ENCODE data around the gene N4BP2. TPM values are rescaled to one million over a fixed set of nuclear protein-coding genes. Genes with fewer than 3 reads are reported as not detected.
A peak's percentile ranks its signal among the peaks of the same experiment; 100 is the strongest.

Gene N4BP2
- total and polyA plus RNA-seq, 2 experiments from 2014 or later: 11.2 to 28.8 TPM

DNA sequence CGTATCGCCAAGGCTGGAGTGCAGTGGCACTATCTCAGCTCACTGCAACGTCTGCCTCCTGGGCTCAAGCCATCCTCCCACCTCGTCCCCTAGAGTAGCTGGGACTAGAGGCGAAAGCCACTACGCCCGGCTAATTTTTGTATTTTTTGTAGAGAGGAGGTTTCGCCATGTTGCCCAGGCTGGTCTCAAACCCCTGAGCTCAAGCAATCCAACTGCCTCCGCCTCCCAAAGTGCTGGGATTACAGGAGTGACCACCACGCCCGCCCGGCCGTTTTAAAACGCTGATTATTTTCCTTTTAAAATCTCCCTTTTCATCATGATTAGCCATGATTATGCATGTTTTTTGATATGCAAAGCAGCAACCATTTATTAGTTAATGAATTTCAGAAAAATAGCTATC is 2.2 kb downstream of the N4BP2 start:
- Histone ChIP-seq H3K9me2 (replicated peaks; ENCODE audit: insufficient read depth) (no peaks in the 10 kb centered on the region), H3K27ac (no peak overlapping the region), H3K4me3 (no peak overlapping the region), H3K79me2 (peaks cover 68% of the 10 kb centered on the region), H3K4me2 (peak overlapping the region; percentile 80), H3K9me3 (ENCODE audit: low read depth) (no peaks in the 10 kb centered on the region), H3K4me1 (ENCODE audit: insufficient read depth) (peaks cover 16% of the 10 kb centered on the region), H3K27me3 (no peaks in the 10 kb centered on the region), H4K20me1 (ENCODE audit: insufficient read depth, poor library complexity, severe bottlenecking) (peaks cover 5% of the 10 kb centered on the region), H2AFZ (no peak overlapping the region), H3K36me3 (replicated peaks; ENCODE audit: insufficient read depth, low read depth) (no peaks in the 10 kb centered on the region)
- no peak for DNase-seq (ENCODE audit: low spot score)
- TF ChIP-seq EZH2phosphoT487 (IDR thresholded peaks at IDR 0.05; ENCODE audit: low read depth, severe bottlenecking, unreplicated experiment) (no peak), EZH2 (IDR thresholded peaks at IDR 0.05; ENCODE audit: borderline replicate concordance) (no peak)
- TF ChIP-seq, protein P1, sequence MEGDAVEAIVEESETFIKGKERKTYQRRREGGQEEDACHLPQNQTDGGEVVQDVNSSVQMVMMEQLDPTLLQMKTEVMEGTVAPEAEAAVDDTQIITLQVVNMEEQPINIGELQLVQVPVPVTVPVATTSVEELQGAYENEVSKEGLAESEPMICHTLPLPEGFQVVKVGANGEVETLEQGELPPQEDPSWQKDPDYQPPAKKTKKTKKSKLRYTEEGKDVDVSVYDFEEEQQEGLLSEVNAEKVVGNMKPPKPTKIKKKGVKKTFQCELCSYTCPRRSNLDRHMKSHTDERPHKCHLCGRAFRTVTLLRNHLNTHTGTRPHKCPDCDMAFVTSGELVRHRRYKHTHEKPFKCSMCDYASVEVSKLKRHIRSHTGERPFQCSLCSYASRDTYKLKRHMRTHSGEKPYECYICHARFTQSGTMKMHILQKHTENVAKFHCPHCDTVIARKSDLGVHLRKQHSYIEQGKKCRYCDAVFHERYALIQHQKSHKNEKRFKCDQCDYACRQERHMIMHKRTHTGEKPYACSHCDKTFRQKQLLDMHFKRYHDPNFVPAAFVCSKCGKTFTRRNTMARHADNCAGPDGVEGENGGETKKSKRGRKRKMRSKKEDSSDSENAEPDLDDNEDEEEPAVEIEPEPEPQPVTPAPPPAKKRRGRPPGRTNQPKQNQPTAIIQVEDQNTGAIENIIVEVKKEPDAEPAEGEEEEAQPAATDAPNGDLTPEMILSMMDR (IDR thresholded peaks at IDR 0.05; ENCODE audit: poor library complexity): no peak
- WGBS (ENCODE audit: low lambda C conversion rate, missing lambda C conversion rate): 56% methylated on average over 14 of the region's 14 CpGs

DNA sequence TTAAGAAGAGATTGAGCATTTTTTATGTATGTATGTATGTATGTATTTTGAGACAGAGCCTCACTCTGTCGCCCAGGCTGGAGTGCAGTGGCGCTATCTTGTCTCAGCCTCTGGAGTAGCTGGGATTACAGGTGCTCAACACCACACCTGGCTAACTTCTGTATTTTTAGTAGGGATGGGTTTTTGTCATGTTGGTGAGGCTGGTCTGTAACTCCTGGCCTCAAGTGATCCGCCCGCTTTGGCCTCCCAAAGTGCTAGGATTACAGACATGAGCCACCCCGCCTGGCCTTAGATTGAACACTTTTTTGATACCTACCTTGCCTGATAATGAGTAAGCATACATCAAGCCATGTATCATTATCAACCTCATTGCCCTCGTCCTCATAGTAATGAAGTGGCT is 2.7 kb downstream of the N4BP2 start:
- Histone ChIP-seq H3K79me2 (peaks cover 69% of the 10 kb centered on the region), H3K9me2 (replicated peaks; ENCODE audit: insufficient read depth) (no peaks in the 10 kb centered on the region), H3K27ac (no peak overlapping the region), H3K27me3 (no peaks in the 10 kb centered on the region), H4K20me1 (ENCODE audit: insufficient read depth, poor library complexity, severe bottlenecking) (peaks cover 5% of the 10 kb centered on the region), H3K4me3 (no peak overlapping the region), H3K36me3 (replicated peaks; ENCODE audit: insufficient read depth, low read depth) (no peaks in the 10 kb centered on the region), H3K9me3 (ENCODE audit: low read depth) (no peaks in the 10 kb centered on the region), H3K4me1 (ENCODE audit: insufficient read depth) (peaks cover 16% of the 10 kb centered on the region), H3K4me2 (peak overlapping the region; percentile 80), H2AFZ (no peak overlapping the region)
- no peak for TF ChIP-seq EZH2phosphoT487 (IDR thresholded peaks at IDR 0.05; ENCODE audit: low read depth, severe bottlenecking, unreplicated experiment)
- TF ChIP-seq, protein P1 (IDR thresholded peaks at IDR 0.05; ENCODE audit: poor library complexity): no peak
- no peak for TF ChIP-seq EZH2 (IDR thresholded peaks at IDR 0.05; ENCODE audit: borderline replicate concordance)
- no peak for DNase-seq (ENCODE audit: low spot score)
- 86% methylated on average over 6 of the region's 6 CpGs for WGBS (ENCODE audit: low lambda C conversion rate, missing lambda C conversion rate)

DNA sequence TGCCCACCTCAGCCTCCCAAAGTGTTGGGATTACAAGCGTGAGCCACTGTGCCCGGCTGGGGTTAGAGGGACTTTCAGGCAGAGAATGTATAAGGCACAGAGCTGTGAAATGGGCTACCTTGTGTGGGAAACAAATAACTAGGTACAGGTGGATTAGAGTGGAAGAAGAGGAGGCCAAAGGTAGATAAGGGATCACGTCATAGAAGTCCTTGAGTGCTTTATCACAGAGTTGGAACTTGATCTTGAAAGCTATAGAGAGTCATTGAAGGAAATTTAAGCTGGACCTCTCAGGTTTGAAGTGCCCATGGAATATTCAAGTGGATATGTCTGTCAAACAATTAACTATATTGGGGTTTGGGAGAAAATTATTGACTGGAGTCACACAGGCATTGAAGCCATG is 8.4 kb downstream of the N4BP2 start:
- 93% methylated on average over 3 of the region's 3 CpGs for WGBS (ENCODE audit: low lambda C conversion rate, missing lambda C conversion rate)
- Histone ChIP-seq H3K4me3 (no peak overlapping the region), H3K9me2 (replicated peaks; ENCODE audit: insufficient read depth) (no peaks in the 10 kb centered on the region), H3K27ac (no peak overlapping the region), H4K20me1 (ENCODE audit: insufficient read depth, poor library complexity, severe bottlenecking) (peaks cover 5% of the 10 kb centered on the region), H2AFZ (no peak overlapping the region), H3K36me3 (replicated peaks; ENCODE audit: insufficient read depth, low read depth) (no peaks in the 10 kb centered on the region), H3K9me3 (ENCODE audit: low read depth) (no peaks in the 10 kb centered on the region), H3K4me1 (ENCODE audit: insufficient read depth) (no peaks in the 10 kb centered on the region), H3K4me2 (no peak overlapping the region), H3K79me2 (peaks cover 99% of the 10 kb centered on the region), H3K27me3 (no peaks in the 10 kb centered on the region)
- no peak for DNase-seq (ENCODE audit: low spot score)
- TF ChIP-seq EZH2phosphoT487 (IDR thresholded peaks at IDR 0.05; ENCODE audit: low read depth, severe bottlenecking, unreplicated experiment): no peak
- no peak for TF ChIP-seq EZH2 (IDR thresholded peaks at IDR 0.05; ENCODE audit: borderline replicate concordance)
- TF ChIP-seq, protein P1 (IDR thresholded peaks at IDR 0.05; ENCODE audit: poor library complexity): no peak

DNA sequence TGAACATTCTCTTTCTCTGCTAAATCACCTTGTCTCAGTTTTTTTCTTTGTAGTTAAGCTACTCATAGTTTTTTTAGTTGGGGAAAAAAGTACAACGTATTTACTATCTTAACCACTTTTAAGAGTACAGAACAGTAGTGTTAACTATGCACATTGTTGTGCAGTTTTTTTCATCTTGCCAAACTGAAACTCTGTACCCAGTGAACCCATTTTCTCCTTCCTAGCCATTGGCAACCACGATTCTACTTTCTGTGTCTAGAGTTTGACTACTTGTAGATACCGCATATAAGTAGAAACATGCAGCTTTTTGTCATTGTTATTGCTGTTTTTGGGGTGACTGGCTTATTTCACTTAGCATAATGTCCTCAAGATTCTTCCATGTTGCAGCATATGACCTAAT is 10.0 kb downstream of the N4BP2 start:
- Histone ChIP-seq H3K79me2 (peaks cover 99% of the 10 kb centered on the region), H3K4me3 (no peak overlapping the region), H3K9me2 (replicated peaks; ENCODE audit: insufficient read depth) (no peaks in the 10 kb centered on the region), H3K9me3 (ENCODE audit: low read depth) (no peaks in the 10 kb centered on the region), H3K27me3 (no peaks in the 10 kb centered on the region), H2AFZ (no peak overlapping the region), H4K20me1 (ENCODE audit: insufficient read depth, poor library complexity, severe bottlenecking) (peaks cover 5% of the 10 kb centered on the region), H3K4me1 (ENCODE audit: insufficient read depth) (no peaks in the 10 kb centered on the region), H3K36me3 (replicated peaks; ENCODE audit: insufficient read depth, low read depth) (no peaks in the 10 kb centered on the region), H3K27ac (no peak overlapping the region), H3K4me2 (no peak overlapping the region)
- DNase-seq (ENCODE audit: low spot score): no peak
- WGBS (ENCODE audit: low lambda C conversion rate, missing lambda C conversion rate): 96% methylated on average over 3 of the region's 3 CpGs
- TF ChIP-seq, protein P1 (IDR thresholded peaks at IDR 0.05; ENCODE audit: poor library complexity): no peak
- TF ChIP-seq EZH2phosphoT487 (IDR thresholded peaks at IDR 0.05; ENCODE audit: low read depth, severe bottlenecking, unreplicated experiment): no peak
- no peak for TF ChIP-seq EZH2 (IDR thresholded peaks at IDR 0.05; ENCODE audit: borderline replicate concordance)

Measured in hepatocyte (in vitro differentiated cells).